HG03103 (cell line): ENCODE results near the gene MFRP.
A peak's percentile ranks its signal among the peaks of the same experiment; 100 is the strongest.

Source experiments
- ATAC-seq: cut with Tn5 transposase; IDR thresholded peaks from one replicate; pipeline ENCODE4 v1.9.1; 2021; ENCODE audit warnings: low read depth; ENCODE audit not compliant: unreplicated experiment

Gene MFRP

DNA sequence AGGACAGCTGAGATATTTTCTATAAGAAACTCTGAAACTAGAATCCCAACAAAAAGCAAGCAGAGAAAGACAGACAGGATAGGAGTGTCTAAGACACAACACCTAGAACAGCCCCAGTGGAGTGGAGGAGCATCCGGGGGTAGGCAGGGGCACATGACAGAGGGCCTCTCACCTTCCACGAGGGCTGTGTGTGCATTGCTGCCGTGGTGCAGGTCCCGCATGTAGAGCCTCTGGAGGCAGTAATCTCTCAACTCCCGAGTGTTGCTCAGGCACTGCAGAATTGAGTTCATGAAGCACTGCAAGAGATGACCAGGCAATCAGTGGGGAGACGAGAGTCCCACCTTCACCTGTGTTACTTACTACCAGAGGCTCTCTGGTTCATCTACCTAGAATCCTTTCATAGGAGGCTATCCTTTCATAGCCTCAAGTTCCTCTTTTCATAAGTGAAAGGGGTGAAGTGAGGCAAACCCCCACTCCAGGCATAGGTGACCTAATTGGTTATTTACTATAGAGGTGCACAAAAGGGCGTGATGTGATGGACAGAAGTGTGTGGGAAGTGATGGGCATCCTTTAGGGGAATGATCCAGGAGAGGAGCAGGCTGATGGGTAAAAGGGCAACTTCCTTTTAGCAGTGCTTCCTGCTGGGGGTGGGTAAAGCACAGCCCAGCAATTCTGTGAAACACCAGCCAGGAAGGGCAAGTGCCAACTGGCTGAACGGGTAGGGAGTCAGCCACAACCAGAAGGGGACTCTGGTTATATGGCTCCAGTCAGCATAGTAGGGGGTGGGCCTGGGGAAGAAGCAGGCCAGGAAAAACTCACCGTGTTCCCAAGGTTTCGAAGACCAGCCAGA is 13.1 kb upstream of the MFRP start:
- ATAC-seq = no peak

DNA sequence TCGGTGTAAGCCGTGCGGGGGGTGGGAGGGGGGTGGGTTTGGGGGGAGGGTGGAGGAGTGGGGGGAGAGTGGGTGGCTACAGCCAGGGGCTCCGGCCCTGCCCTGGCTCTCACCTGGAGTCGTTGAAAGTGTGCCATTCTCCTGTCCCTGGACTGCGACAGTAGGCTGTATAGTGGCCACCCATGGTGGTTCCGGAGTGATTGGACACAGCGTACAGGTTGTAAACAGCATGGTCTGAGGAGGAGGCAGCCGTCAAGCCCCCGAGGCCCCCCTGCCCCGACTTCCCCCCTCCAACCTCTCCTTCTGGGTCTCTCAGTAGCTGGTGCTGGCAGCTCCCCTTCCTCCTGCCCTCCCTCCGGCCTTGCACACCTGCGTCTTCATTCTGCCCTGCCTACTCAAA is 10.6 kb upstream of the MFRP start:
- ATAC-seq = no peak

DNA sequence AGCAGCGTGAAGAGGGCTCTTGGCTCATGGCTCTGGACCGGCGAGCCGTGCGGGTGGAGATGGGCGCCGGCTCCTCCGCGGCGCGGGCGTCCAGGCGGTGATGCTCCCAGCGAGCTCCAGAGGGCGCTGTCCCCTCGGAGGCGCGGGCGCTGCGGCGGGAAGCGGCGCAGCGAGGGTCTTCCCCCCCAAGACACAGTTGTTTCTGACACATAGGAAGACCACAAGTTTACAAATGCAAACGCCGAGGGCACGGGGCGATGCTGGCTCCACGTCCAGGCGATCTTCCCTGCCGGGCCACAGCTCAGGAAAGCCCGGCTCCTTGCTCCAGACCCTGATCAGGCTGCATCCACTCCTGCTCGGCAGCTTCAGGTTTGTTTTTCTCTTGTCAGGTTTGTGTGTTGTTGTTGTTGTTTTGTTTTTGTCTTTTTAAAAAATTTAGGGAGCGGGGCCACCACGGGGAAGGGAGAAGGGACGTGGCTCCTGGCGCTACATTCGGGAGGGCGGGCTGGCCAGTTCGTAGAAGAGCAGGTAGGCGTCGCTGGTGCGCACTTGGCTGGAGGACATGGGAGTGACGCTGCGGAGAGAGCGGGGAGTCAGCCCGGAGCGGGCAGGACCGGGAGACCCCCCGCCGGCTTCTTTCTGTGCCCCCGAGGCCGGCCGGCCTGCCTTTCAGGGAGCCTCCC is 10.0 kb upstream of the MFRP start:
- ATAC-seq = peak; percentile 66

DNA sequence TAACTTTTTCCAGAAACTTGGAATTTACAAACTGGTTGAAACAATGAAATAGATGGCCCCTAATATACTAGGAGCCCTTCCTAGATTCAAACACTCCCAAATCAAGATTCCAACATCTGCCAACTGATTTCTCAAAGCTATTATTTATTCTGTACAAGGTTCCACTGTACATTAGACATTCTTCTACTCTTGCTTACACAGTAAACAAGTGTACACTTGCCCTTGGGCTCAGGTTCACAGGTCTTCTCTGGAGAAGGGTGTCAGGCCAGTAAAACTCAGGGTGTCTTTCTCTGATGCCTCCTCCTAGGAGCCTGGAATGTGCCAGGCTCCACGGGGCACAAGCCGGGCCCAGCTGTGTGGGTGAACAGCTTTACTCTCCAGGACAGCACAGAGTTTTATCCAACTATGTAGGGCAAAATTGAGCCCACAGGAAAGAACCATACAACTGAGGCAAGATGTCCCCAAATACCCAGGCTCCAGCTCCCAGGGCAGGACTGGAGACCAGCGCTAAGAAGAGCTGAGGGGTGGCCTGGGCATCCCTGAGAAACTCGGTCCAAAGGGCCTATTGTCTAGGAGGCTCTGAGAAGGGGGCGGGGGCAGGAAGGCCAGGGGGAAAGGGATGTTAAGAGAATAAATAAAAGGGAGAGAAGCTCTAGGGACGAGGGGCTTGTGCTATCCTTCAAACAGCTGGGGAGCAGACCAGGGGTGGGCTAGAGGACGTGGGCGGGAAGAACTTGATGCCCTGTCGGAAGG is 8.8 kb upstream of the MFRP start:
- ATAC-seq = no peak

DNA sequence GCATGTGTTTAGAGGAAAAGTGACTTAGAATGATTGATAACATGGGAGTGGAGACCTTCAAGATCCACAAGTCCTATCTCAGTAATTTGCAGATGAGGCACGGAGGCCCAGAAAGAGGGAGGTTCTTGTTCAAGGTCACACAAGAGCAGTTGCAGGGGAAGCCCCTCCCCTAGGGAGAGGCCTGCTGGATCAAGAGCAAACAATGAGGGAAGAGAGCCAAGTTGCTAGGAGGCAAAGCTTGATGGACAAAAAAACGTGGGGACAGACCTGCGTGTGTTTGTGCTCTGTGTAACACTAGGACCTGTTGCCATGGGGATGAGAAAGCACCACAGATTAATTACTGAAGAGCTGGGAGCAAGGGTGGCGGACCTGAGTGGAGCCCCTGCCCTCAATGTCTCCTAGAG is 6.4 kb upstream of the MFRP start:
- no peak for ATAC-seq

DNA sequence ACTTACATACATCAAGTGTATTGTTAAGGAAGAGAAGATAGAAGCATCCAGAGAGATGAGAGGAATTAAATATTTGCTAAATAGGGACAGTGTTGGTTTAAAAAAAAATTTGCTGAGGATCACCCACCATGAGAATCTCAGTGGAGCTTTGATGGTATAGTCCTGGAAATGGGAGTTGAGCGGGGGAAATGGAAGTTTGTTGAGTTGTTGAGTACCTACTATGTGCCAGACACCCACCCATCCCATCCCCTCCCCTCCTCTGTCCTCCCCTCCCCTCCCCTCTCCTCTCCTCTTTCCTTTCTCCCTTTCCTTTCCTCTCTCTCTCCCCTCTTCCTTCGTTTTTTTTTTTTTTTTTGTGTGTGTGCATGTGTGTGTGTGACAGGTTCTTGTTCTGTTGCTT is 4.7 kb upstream of the MFRP start:
- no peak for ATAC-seq

DNA sequence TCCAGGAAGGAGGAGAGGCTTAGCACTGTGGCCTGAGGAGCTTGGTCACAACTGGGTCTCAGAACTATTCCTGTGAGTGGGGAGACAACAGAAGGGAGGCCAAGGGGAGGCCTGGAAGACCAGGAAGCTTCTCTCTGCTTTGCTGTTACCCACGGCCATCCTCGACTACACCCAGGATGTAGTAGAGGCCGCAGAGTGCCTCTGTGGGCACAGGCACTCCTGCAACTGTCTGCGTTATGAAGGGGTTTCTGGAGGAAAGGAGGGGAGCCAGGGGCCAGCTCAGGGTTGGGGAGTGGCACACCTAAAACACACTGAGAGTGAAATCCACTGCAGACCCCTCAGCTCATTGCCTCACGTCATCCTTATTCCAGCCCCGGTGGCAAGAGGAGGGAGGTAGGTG is 3.8 kb upstream of the MFRP start:
- no peak for ATAC-seq

DNA sequence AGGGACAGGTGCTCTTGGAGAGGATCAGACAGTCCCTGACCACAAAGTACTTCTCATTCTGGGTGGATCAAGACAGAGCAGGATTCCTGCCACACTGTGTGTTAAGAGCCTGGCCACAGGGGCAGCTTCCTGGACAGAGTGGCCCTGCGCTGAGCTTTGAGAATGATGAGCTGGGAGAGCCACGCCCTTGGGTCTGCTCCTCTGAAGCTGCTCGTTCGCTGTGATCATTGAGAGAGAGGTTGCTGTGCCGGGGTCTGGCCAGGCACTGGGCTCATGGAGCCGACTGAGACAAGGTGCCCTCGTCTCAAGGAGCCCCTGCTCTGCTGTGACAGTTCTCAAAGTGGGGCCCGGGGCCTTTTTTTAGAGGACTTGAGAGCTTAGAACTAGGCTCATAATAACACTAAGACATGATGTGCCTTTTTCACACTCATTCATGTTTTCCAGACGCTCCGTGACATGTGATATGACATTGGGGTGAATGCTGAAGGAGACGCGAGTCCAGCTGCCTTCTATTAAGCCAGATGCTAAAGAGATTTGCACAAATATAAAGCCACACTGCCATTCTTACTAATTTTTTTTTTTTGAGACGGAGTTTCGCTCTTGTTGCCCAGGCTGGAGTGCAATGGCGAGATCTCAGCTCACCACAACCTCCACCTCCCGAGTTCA is 1.6 kb upstream of the MFRP start:
- no peak for ATAC-seq

DNA sequence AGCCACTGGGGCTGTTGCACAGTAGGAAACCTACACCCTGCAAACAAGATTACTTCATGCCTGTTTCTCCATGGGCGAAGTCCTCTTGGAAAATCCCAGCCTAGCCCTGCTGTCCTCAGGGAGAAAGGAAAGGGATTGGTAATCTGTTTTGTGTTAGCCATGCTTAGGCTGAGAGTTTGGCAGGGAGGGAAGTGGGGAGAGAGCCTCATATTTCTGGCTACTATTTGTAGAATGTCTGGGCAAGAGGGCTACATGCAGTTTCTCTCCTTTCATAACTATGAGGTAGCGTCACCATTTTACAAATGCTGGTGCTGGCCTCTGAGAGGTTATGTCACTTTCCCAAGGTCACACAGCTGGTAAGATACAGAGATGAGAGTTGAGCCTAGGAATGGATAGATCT is 737 bp upstream of the MFRP start:
- ATAC-seq = no peak

DNA sequence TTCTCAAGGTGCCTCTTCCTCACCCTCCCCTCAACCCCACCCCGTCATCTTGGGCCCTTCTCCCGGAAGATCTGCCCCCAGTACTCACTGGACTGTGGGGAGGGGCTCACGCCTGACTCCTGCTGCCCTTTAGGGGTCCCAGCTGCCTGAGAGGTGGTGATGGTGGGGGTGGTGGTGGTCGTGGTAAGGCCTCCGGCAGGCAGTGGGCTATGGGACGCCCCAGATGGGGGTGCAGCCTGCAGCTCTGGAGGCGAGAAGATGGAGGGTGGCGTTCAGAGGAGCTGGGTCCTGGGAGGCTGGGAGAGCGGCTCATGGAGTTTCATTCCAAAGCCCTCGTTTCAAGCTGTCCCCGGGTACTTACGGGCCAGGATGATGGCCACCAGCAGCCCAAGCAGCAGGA is 820 bp downstream of the MFRP start:
- ATAC-seq = no peak

DNA sequence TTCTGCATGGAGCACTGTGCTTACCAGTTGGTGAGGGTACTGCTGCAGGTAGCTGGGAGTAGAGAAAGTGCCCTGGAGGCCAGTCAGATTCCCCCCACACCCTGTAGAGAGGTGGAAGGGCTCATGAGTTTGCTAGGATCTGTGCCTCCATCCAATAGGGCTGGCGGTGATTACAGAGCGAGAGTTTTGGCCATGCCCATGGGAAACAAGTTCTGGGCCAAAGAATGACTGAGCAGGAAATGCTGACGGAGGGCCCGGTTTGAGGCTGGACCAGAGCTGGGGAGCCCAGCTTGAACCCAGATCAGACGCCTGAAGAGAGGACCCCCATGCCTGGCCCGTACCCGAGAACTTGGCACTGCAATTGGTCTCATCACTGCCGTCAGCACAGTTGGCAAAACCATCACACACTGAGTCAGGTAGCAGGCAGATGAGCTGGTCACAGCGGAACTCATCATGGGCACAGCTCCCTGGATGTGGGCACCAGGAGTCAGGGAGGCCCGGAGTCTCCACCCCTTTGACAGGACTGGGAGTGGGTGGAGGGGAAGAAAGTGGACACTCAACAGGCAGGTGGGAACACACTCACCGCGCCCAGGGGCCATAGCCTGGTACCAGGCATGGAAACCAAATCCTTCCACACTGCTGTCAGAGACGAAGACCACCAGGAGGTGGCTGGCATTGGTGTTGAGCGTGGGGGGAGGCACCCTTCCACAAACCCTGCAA is 2.1 kb downstream of the MFRP start:
- ATAC-seq = no peak

DNA sequence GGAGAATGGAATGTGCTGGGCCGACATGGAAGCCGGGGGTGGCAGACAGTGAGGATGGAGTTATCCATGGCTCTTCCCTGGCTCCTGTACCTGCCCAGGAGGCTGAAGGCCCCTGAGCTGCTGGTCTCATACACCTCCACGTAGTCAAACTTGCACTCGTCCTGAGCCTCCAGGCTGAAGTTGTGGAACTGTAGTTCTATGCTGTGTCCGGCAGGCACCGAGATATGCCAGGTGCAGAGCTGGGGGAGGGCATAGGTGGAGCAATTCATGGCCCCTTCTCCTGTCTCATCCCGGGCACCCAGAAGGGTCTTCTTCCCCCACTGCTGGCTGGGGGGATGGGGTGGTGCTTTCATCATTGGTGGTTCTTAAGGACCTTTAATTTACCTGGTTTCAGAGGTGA is 2.8 kb downstream of the MFRP start:
- no peak for ATAC-seq

DNA sequence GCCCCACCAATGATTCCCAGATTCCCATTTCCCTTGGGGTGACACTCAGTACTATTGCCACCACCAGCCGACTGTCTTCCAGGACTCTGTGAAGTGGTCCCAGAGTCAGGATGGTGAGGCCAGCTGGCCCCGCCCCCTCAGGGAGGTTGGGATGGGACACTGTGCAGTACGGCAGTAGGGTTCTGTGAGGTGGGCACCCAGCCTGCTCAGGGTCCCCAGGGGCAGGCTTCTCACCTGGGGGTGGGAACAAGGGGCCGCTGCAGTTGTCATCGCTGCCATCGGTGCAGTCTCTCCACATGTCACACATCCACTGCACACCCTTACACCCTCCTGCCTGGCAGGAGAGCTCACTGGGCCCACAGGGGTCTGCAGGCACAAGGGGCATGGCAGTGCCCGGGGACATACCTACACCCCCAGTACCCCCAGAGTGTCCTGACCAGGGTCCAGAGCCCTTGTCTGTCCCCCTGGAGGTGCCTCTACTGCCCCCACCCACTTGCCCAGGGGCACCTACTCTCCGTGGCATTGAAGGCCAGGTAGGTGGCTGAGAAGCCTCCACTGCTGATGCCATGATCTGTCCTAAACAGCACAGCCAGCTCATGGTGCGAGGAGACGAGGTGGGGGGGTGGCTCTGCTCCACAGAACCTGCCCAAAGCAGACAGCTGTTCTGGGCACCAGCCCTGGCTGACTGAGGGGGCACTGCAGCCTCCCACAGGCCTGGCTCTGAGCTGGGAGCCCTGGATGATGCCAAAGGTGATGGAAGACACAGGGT is 4.0 kb downstream of the MFRP start:
- no peak for ATAC-seq

DNA sequence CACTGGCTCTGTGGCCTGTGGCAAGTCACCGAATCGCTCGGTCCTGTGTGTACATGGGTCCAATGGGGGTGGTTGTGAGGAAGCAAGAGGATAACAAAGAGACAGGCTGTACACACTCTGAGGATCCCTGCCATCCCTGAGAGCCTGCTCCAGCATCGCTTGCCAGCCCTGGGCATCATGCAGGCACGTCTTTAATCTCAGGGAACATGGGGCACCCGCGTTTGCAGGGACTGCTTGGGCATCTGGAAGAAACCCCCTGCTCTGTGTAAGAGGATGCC is 4.5 kb downstream of the MFRP start:
- ATAC-seq = no peak

DNA sequence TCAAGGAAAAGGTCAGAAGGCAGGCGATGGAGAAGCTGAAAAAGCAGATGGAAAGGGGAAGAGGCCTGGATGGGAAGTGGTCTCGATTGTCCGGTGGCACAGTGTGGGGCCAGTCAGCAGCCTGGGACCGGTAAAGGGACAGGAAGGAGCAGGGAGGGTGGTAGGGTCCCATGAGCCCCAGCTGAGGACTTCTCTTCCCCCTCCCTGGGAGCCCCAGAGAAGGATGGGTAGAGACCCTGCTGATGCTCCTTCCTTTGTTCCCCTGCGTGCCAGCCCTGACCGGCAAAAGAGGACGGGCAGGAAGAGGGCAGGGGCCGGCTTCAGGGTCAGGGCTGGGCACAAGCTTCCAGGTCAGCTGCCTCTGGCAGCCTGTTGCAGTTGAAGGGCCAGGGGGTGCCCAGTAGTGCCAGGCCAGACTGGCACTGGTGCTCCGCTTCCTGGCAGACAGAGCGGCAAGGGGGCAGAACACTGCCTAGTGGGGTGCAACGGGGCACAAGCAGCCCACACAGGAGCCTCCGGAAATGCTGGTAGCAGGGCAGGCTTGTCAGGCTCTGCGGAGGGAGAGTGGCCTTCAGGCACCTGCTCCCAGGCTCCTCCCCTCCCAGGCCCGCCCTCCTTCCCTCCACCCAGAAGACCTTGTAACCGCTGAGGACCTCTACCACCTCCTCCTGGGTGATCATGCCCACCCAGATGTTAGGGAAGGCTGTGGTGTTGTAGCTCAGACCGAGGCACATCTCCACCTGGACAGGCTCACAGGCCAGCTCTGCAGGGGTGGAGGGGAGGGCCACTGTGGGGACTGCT is 5.1 kb downstream of the MFRP start:
- ATAC-seq = no peak

DNA sequence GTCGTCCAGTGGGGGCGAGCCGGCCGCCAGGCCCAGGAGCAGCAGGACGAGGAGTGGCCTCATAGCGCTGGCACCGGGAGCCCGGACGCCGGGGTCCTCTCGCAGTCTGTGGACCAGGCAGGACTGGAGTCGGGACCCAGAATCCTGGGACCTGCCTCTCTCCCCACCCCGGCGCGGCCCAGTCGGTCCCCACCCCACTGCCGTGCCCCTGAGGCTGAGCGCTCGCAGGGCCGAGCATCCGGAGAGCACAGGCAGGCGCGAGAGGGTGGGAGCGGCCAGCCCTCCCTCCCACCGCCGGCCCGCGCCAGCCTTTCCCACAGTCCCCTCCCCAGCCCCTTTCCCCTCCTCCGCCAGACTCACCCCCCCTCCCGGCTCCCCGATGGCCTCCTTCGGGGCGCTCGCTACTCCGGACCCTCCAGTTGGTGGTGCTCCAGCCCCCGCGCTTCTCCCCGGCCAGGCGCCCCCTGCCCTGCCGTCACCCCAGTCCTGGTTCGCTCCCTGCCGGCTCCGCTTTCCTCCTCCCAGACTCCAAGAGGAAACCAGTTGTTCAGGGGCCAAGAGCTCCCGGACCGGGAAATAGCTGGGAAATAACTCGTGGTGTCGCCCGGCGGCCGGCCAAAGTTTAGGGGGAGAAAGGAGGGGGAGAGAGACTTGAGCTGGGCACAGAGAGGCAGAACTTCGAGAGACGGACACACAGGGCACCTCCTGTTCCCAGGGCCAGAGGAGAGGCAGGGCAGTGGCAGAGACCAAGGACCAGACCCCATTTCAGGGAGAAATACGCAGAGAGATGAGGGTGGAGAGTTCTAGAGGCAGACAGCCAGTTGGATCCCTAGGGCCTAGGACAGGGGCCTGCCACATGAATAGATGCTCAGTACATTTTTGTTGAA is 5.9 kb downstream of the MFRP start, which contains the start of gene C1QTNF5:
Gene C1QTNF5 (minus strand): TSS at position 549 of the 887 bp plus-strand sequence. CDS start 486 bp downstream, at position 63.
- ATAC-seq = no peak

DNA sequence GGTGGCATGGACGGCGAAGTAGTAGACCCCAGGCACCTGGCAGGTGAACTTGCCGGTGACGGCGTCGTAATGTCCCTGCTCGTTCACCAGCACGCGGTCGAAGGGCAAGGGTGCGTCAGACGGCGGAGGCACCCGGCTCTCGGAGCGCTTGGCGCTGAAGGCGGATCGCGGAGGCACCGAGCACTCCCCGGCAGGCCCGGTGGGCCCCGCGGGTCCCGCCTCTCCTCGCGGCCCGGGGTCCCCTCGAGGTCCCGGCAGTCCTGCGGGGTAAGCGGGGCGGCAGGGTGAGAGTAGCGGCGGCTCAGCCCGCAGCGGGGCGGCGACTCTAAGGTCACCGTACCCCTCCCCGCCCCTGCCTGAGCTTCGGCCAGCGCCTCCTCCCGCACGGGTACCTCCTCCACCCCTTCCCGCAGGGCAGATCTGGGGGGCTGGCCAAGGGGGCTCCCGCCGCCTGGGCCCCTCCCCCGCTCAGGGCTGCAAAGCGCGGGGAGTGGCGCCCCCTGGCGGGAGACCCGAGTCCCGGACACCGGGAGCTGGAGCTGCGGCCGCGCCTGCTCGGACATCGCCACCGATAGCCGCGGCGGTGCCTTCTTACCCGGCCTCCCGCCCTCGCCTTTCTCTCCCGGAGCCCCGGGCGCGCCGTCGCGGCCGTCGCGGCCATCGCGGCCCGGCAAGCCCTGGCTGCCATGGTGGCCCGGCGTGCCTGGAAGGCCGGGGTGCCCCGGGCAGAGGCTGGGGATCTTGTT is 6.7 kb downstream of the MFRP start:
- ATAC-seq = no peak
